Endothelial cell of umbilical vein (primary cell): Measurements from ENCODE around the gene RTP3. TPM values are rescaled to one million over a fixed set of nuclear protein-coding genes. Genes with fewer than 3 reads are reported as not detected.

Experiments
- BruUV-seq: library from RNA; stranded (reverse); fragments of 400-500 nt; replicated peaks from 2 replicates; lab custom pipeline; 2021; lab: Mats Ljungman, UMichigan
- CTCF ChIA-PET: fragments of 300-600, 350-600 bp; sonication (Branson Sonifier 250); formaldehyde crosslinking; loops from one replicate; lab custom pipeline; 2021; ENCODE audit warnings: antibody characterized with exemption, inconsistent platforms; lab: Charles Lee
- POLR2A ChIA-PET: fragments of 300-600, 350-600 bp; sonication (Branson Sonifier 250); formaldehyde crosslinking; loops from one replicate; lab custom pipeline; 2021; ENCODE audit warnings: antibody characterized with exemption, inconsistent platforms; lab: Charles Lee
- DNase-seq: peaks from one replicate; pipeline ENCODE4 v3.0.0-alpha.2; 2011; ENCODE audit warnings: low read depth, low spot score
- FAIRE-seq: peaks from 2 replicates; lab custom pipeline; 2011; peaks lifted over from hg19 to GRCh38; lab: Jason Lieb, UNC
- H2AFZ ChIP-seq: 2 replicates; pipeline ENCODE4 v1.6.0; 2012; ENCODE audit warnings: low read depth, low read length, control low read depth, inconsistent platforms
- H3K27ac ChIP-seq: 2 replicates; pipeline ENCODE4 v1.5.1; 2011; ENCODE audit warnings: low read depth, mild to moderate bottlenecking, control low read depth, low read length, moderate library complexity; ENCODE audit not compliant: insufficient read depth
- H3K27me3 ChIP-seq, 2 experiments: 2 replicates each; pipeline versions ENCODE4 v1.6.0 to v1.6.1; 2011; ENCODE audit warnings: low read length in 2 of 2, mixed read lengths in 1 of 2; ENCODE audit not compliant: control insufficient read depth in 2 of 2, insufficient read depth in 2 of 2
- H3K36me3 ChIP-seq, 2 experiments: 2 replicates in 1 of 2; 3 replicates in 1 of 2; pipeline ENCODE4 v1.5.1; 2011; ENCODE audit warnings: low read length in 2 of 2, mild to moderate bottlenecking in 1 of 2, moderate library complexity in 1 of 2; ENCODE audit not compliant: control insufficient read depth in 2 of 2, insufficient read depth in 2 of 2; ENCODE audit errors: extremely low read depth in 1 of 2
- H3K4me1 ChIP-seq: 3 replicates; pipeline ENCODE4 v1.5.1; 2011; ENCODE audit warnings: mild to moderate bottlenecking, low read length; ENCODE audit not compliant: control insufficient read depth, insufficient read depth; ENCODE audit errors: extremely low read depth
- H3K4me2 ChIP-seq: 2 replicates; pipeline ENCODE4 v1.6.1; 2011; ENCODE audit warnings: low read length, control low read depth, mixed read lengths; ENCODE audit not compliant: insufficient read depth
- H3K4me3 ChIP-seq, 3 experiments: fragments of 200-600 bp in 1 of 3; sonication (generic), shearing (Covaris generic) in 1 of 3; replicated peaks in 1 of 3; 2 replicates each; pipeline ENCODE4 v1.5.1; 2011 to 2016; ENCODE audit warnings: control low read depth in 3 of 3, low read length in 3 of 3, mild to moderate bottlenecking in 2 of 3, inconsistent platforms in 1 of 3, low read depth in 1 of 3, moderate library complexity in 1 of 3; ENCODE audit not compliant: insufficient read depth in 1 of 3
- H3K79me2 ChIP-seq: 2 replicates; pipeline ENCODE4 v1.6.0; 2012; ENCODE audit warnings: low read length, inconsistent platforms; ENCODE audit not compliant: control insufficient read depth, insufficient read depth
- H3K9ac ChIP-seq: replicated peaks from 2 replicates; pipeline ENCODE3; 2011; ENCODE audit warnings: low read length, control low read depth; ENCODE audit not compliant: insufficient read depth; ENCODE audit errors: extremely low read depth
- H3K9me1 ChIP-seq: replicated peaks from 3 replicates; pipeline ENCODE4 v1.6.0; 2011; ENCODE audit warnings: mild to moderate bottlenecking, low read length; ENCODE audit not compliant: control insufficient read depth, insufficient read depth; ENCODE audit errors: extremely low read depth
- H3K9me3 ChIP-seq: replicated peaks from 2 replicates; pipeline ENCODE4 v1.5.1; 2012; ENCODE audit warnings: low read length, inconsistent platforms; ENCODE audit not compliant: control insufficient read depth, insufficient read depth
- H4K20me1 ChIP-seq: replicated peaks from 2 replicates; pipeline ENCODE3; 2011; ENCODE audit warnings: mild to moderate bottlenecking, low read length; ENCODE audit not compliant: control insufficient read depth, insufficient read depth; ENCODE audit errors: extremely low read depth
- EZH2 ChIP-seq: IDR thresholded peaks from 2 replicates; pipeline ENCODE4 v1.6.1; 2012; ENCODE audit warnings: borderline replicate concordance, low read depth, mild to moderate bottlenecking, moderate library complexity, low read length, inconsistent platforms; ENCODE audit not compliant: severe bottlenecking
- FOS ChIP-seq: IDR thresholded peaks from 2 replicates; pipeline ENCODE4 v1.6.1; 2011; ENCODE audit warnings: mild to moderate bottlenecking, low read length, moderate library complexity, borderline replicate concordance; ENCODE audit not compliant: insufficient read depth
- GATA2 ChIP-seq: IDR thresholded peaks from 2 replicates; pipeline ENCODE4 v1.7.0; 2011; ENCODE audit warnings: low read depth, mild to moderate bottlenecking, moderate library complexity, mixed read lengths, low read length; ENCODE audit not compliant: insufficient read length, insufficient read depth
- JUN ChIP-seq: IDR thresholded peaks from 2 replicates; pipeline ENCODE4 v1.6.1; 2011; ENCODE audit warnings: borderline replicate concordance, low read depth; ENCODE audit not compliant: insufficient read length, insufficient read depth
- MYC ChIP-seq: IDR thresholded peaks from one replicate; pipeline ENCODE4 v1.6.1; 2011; ENCODE audit warnings: mild to moderate bottlenecking, low read depth, low read length
- POLR2A ChIP-seq: IDR thresholded peaks from 2 replicates; pipeline ENCODE4 v1.6.1; 2012; ENCODE audit warnings: low read depth, mild to moderate bottlenecking, control low read depth, low read length
- POLR2AphosphoS5 ChIP-seq: IDR thresholded peaks from 2 replicates; pipeline ENCODE4 v1.6.1; 2012; ENCODE audit warnings: low read depth, mild to moderate bottlenecking, control low read depth, low read length, moderate library complexity; ENCODE audit not compliant: insufficient read depth
- dilution Hi-C: fragments of 300-500 bp; cut with MboI; formaldehyde crosslinking; loops from one replicate; pipeline ENCODE4 v1.15.0; 2019; ENCODE audit warnings: low sequenced_read_pairs; ENCODE audit not compliant: extremely low pct_ligation_motif_present
- intact Hi-C: fragments of 100-400 bp; cut with micrococcal nuclease; formaldehyde crosslinking; loops from one replicate; pipeline ENCODE4 v1.10.0; 2022
- polyA plus RNA-seq, 4 experiments: library from polyadenylated mRNA; depleted of rRNA in 3 of 4; stranded (reverse) in 3 of 4; unstranded in 1 of 4; fragments of >200 nt; gene quantifications; 2 replicates each; pipeline versions ENCODE4 v1.2.1 to v1.2.3, GENCODE V29; 2011 to 2012; ENCODE audit warnings: missing spikeins in 1 of 4
- total RNA-seq: library from RNA; stranded (reverse); gene quantifications from 2 replicates; pipeline ENCODE4 v1.2.3, GENCODE V29; 2021
- TF ChIP-seq, protein P1 (sequence below), 2 donors: IDR thresholded peaks; 1 replicate in 1 of 2; 2 replicates in 1 of 2; pipeline ENCODE4 v1.5.1; 2011; ENCODE audit warnings: low read length in 2 of 2, mild to moderate bottlenecking in 2 of 2, moderate library complexity in 2 of 2, control low read depth in 1 of 2, inconsistent platforms in 1 of 2, low read depth in 1 of 2; ENCODE audit not compliant: insufficient read depth in 1 of 2; ENCODE audit errors: extremely low read depth in 1 of 2
- TF ChIP-seq, protein P2 (sequence below): IDR thresholded peaks from 2 replicates; pipeline ENCODE4 v1.6.1; 2011; ENCODE audit not compliant: insufficient read depth, insufficient read length

Gene RTP3
- total and polyA plus RNA-seq, 2 donors (not counting 3 experiments of a cell fraction or from before 2014, with no cell fraction given), result 0.06 TPM; not detected in 1

DNA sequence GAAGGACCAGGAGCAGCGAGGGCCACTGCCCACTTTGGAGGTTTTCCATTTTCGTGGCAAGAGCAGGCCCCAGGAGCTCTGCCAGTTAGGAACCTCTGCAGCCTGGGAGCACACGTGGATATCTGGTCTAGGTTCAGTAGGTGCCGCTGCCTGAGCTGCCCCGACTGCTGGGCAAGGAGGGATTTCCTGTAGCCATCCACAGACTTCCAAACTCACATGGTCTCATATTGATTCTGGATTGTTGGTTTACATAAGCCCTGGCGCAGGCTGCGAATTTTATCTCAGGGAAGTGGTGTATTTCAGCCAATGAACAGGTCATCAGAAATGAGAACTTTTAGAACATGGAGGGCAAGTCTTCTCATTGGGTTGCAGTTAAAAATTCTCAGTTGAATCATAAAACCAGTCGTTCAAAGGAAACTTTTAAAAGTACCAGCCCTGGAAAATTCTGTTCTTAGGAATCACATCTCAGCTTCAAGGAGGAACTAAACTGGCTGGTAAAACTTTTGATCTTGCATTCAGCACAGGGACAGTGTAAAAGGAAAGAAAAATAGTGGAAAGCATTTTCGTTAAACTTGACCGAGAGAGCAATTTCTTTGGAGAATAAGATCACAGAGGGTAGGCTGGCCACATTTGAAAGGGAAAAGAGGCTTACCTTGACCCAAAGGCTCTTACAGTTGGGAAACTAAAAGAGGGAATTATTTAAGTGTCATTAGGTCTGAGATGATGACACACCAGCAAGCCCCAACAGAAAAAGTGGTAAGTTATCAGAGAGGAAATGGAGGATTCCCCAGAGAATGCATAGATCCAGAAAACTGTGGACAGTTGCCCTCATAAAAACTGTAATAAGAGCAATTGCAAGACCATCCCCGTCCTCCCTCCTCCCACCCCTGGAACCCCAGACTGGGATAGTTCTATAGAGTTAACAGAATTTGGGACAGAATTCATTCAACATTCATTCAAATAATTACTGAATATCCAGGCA is 6.4 kb upstream of the RTP3 start:
- Histone ChIP-seq H3K4me2 (no peak overlapping the region), H3K27ac (no peak overlapping the region), H3K4me3 (no peak overlapping the region), H3K79me2 (no peaks in the 10 kb centered on the region), H3K4me1 (peaks cover 5% of the 10 kb centered on the region), H3K9ac (no peak overlapping the region), H3K9me1 (no peaks in the 10 kb centered on the region), H3K27me3 (peaks cover 2 to 7% of the 10 kb centered on the region in 2 experiments), H4K20me1 (no peaks in the 10 kb centered on the region), H2AFZ (peak overlapping the region; percentile 67), H3K9me3 (no peaks in the 10 kb centered on the region), H3K36me3 (no peaks in the 10 kb centered on the region)
- ChIA-PET POLR2A (no interaction called here), CTCF (interaction anchor here (1.1 to 4.9 kb wide), 4 partner anchors 11 to 139 kb away, joined by 3 to 260 read pairs (median 114); no protein-coding TSS in a partner anchor)
- dilution Hi-C loops (no loop called here), intact Hi-C loops (no loop called here)
- no peak for TF ChIP-seq GATA2
- TF ChIP-seq, protein P1, sequence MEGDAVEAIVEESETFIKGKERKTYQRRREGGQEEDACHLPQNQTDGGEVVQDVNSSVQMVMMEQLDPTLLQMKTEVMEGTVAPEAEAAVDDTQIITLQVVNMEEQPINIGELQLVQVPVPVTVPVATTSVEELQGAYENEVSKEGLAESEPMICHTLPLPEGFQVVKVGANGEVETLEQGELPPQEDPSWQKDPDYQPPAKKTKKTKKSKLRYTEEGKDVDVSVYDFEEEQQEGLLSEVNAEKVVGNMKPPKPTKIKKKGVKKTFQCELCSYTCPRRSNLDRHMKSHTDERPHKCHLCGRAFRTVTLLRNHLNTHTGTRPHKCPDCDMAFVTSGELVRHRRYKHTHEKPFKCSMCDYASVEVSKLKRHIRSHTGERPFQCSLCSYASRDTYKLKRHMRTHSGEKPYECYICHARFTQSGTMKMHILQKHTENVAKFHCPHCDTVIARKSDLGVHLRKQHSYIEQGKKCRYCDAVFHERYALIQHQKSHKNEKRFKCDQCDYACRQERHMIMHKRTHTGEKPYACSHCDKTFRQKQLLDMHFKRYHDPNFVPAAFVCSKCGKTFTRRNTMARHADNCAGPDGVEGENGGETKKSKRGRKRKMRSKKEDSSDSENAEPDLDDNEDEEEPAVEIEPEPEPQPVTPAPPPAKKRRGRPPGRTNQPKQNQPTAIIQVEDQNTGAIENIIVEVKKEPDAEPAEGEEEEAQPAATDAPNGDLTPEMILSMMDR (IDR thresholded peaks at IDR 0.05; ENCODE audit: extremely low read depth in 1 of 2, insufficient read depth in 1 of 2, low read depth in 1 of 2, low read length in 2 of 2), result no peak
- TF ChIP-seq, protein P2, sequence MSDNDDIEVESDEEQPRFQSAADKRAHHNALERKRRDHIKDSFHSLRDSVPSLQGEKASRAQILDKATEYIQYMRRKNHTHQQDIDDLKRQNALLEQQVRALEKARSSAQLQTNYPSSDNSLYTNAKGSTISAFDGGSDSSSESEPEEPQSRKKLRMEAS, result no peak
- TF ChIP-seq POLR2A, result no peak
- TF ChIP-seq FOS, result no peak
- TF ChIP-seq EZH2, result no peak
- no peak for TF ChIP-seq JUN
- TF ChIP-seq MYC, result no peak
- TF ChIP-seq POLR2AphosphoS5, result no peak
- FAIRE-seq (no peak), DNase-seq (no peak)
- no TSS peak for BruUV-seq
